HCT116 (cell line): ENCODE data around the gene MAP3K5. TPM values are rescaled to one million over a fixed set of nuclear protein-coding genes. Genes with fewer than 3 reads are reported as not detected.

ENCODE experiments used
- ATAC-seq: fragments of 200-7000 bp; cut with Tn5 transposase; 2 replicates; pipeline ENCODE4 v1.9.1; 2020; ENCODE audit warnings: mild to moderate bottlenecking, moderate library complexity
- BruUV-seq: library from RNA; stranded (reverse); fragments of 400-500 nt; replicated peaks from 2 replicates; lab custom pipeline; 2021; lab: Mats Ljungman, UMichigan
- CTCF ChIA-PET: fragments of 300-600 bp; sonication (Branson Sonifier 250); formaldehyde crosslinking; loops from one replicate; lab custom pipeline; 2021; ENCODE audit warnings: antibody characterized with exemption; lab: Charles Lee
- POLR2A ChIA-PET: fragments of 300-600, 350-600 bp; sonication (Branson Sonifier 250); formaldehyde crosslinking; loops from one replicate; lab custom pipeline; 2021; ENCODE audit warnings: antibody characterized with exemption; lab: Charles Lee
- RAD21 ChIA-PET, 2 experiments: fragments of 300-600 bp; sonication (Branson Sonifier 250); formaldehyde crosslinking; loops; one replicate each; lab custom pipeline; 2023; ENCODE audit warnings: low total read pairs in 2 of 2; ENCODE audit not compliant: uncharacterized antibody in 2 of 2, unreplicated experiment in 2 of 2, low non-redundant PET in 1 of 2; lab: Charles Lee
- DNase-seq: peaks from one replicate; pipeline ENCODE4 v3.0.0-alpha.2; 2010; ENCODE audit warnings: low read depth, low spot score
- H2AFZ ChIP-seq: fragments of 200-600 bp; shearing (Covaris generic), sonication (generic); 2 replicates; pipeline ENCODE4 v1.6.1; 2017; ENCODE audit warnings: low read depth, mixed run types, mixed read lengths, antibody characterized with exemption, low read length; ENCODE audit not compliant: poor library complexity, severe bottlenecking
- H3K27ac ChIP-seq: 2 replicates; pipeline ENCODE4 v1.5.1; 2012; ENCODE audit warnings: low read depth, low read length
- H3K27me3 ChIP-seq: fragments of 200-600 bp; sonication (generic); 2 replicates; pipeline ENCODE4 v1.6.1; 2016; ENCODE audit warnings: mixed run types, low read length, mixed read lengths; ENCODE audit not compliant: insufficient read depth
- H3K36me3 ChIP-seq, 2 experiments: fragments of 200-500 bp in 1 of 2; fragments of 200-600 bp in 1 of 2; sonication (Bioruptor generic) in 1 of 2; sonication (generic) in 1 of 2; 2 replicates each; pipeline versions ENCODE4 v1.5.1 to v1.6.1; 2014 to 2016; ENCODE audit warnings: low read length in 2 of 2, inconsistent platforms in 1 of 2, mixed read lengths in 1 of 2, mixed run types in 1 of 2; ENCODE audit not compliant: insufficient read depth in 2 of 2, control insufficient read depth in 1 of 2
- H3K4me1 ChIP-seq, 2 experiments: fragments of 200-600 bp in 1 of 2; sonication (generic) in 1 of 2; 2 replicates each; pipeline versions ENCODE4 v1.5.1 to v1.6.1; 2012 to 2017; ENCODE audit warnings: low read length in 2 of 2, inconsistent platforms in 1 of 2, mild to moderate bottlenecking in 1 of 2, mixed read lengths in 1 of 2, mixed run types in 1 of 2, moderate library complexity in 1 of 2; ENCODE audit not compliant: insufficient read depth in 2 of 2, control insufficient read depth in 1 of 2
- H3K4me2 ChIP-seq: fragments of 200-600 bp; sonication (generic); 2 replicates; pipeline ENCODE4 v1.6.1; 2017; ENCODE audit warnings: mixed run types, low read length, mixed read lengths
- H3K4me3 ChIP-seq, 2 experiments: fragments of 200-600 bp in 1 of 2; sonication (generic) in 1 of 2; replicated peaks in 1 of 2; 2 replicates each; pipeline ENCODE4 v1.5.1; 2011 to 2016; ENCODE audit warnings: low read length in 2 of 2, control low read depth in 1 of 2, low read depth in 1 of 2, mild to moderate bottlenecking in 1 of 2, mixed read lengths in 1 of 2, mixed run types in 1 of 2
- H3K79me2 ChIP-seq: fragments of 200-600 bp; sonication (generic); 2 replicates; pipeline ENCODE4 v1.6.1; 2017; ENCODE audit warnings: mild to moderate bottlenecking, mixed run types, low read length, moderate library complexity, mixed read lengths; ENCODE audit not compliant: insufficient read depth
- H3K9ac ChIP-seq: fragments of 200-600 bp; sonication (generic); 2 replicates; pipeline ENCODE4 v1.6.1; 2016; ENCODE audit warnings: low read length, mixed read lengths
- H3K9me2 ChIP-seq: fragments of 200-600 bp; sonication (generic), shearing (Covaris generic); 2 replicates; pipeline ENCODE4 v1.6.1; 2017; ENCODE audit warnings: mixed run types, mild to moderate bottlenecking, moderate library complexity; ENCODE audit not compliant: insufficient read depth
- H3K9me3 ChIP-seq, 2 experiments: fragments of 200-500 bp in 1 of 2; fragments of 200-600 bp in 1 of 2; sonication (Bioruptor generic) in 1 of 2; sonication (generic) in 1 of 2; 2 replicates each; pipeline ENCODE4 v1.6.1; 2014 to 2017; ENCODE audit warnings: low read length in 2 of 2, mixed read lengths in 2 of 2, inconsistent platforms in 1 of 2, low read depth in 1 of 2, mild to moderate bottlenecking in 1 of 2, mixed run types in 1 of 2, moderate library complexity in 1 of 2; ENCODE audit not compliant: control insufficient read depth in 1 of 2, insufficient read depth in 1 of 2
- H4K20me1 ChIP-seq: fragments of 200-600 bp; sonication (generic), shearing (Covaris generic); 2 replicates; pipeline ENCODE4 v1.6.1; 2017; ENCODE audit warnings: mixed run types, mild to moderate bottlenecking, moderate library complexity; ENCODE audit not compliant: insufficient read depth
- CBX3 ChIP-seq: IDR thresholded peaks from 2 replicates; pipeline ENCODE4 v1.6.1; 2012; ENCODE audit warnings: low read depth
- CEBPB ChIP-seq: IDR thresholded peaks from 2 replicates; pipeline ENCODE4 v1.6.1; 2012; ENCODE audit warnings: low read depth
- ELF1 ChIP-seq: IDR thresholded peaks from 2 replicates; pipeline ENCODE4 v1.6.1; 2012; ENCODE audit warnings: low read depth, borderline replicate concordance
- MAX ChIP-seq: IDR thresholded peaks from 2 replicates; pipeline ENCODE4 v1.6.1; 2012
- TCF7L2 ChIP-seq: IDR thresholded peaks from 2 replicates; pipeline ENCODE4 v1.7.0; 2011; ENCODE audit warnings: borderline replicate concordance, inconsistent platforms; ENCODE audit not compliant: insufficient read depth, insufficient read length; ENCODE audit errors: extremely low read depth
- YY1 ChIP-seq: IDR thresholded peaks from 2 replicates; pipeline ENCODE4 v1.6.1; 2011; ENCODE audit warnings: low read length, low read depth, moderate library complexity, mild to moderate bottlenecking; ENCODE audit not compliant: insufficient replicate concordance; ENCODE audit errors: extremely low read depth
- ZBTB33 ChIP-seq: IDR thresholded peaks from 2 replicates; pipeline ENCODE4 v1.6.1; 2011; ENCODE audit warnings: mild to moderate bottlenecking, low read length, moderate library complexity; ENCODE audit not compliant: insufficient replicate concordance; ENCODE audit errors: extremely low read depth
- ZFX ChIP-seq: fragments of 450-650 bp; IDR thresholded peaks from 2 replicates; pipeline ENCODE4 v1.6.1; 2017
- ZNF274 ChIP-seq: fragments of 200-500 bp; sonication (Bioruptor generic); IDR thresholded peaks from 2 replicates; pipeline ENCODE4 v1.6.1; 2014; ENCODE audit warnings: mild to moderate bottlenecking, low read depth, low read length, inconsistent platforms
- intact Hi-C: fragments of 100-400 bp; cut with micrococcal nuclease; formaldehyde crosslinking; loops from 2 replicates; pipeline ENCODE4 v1.10.0; 2022
- total RNA-seq: library from RNA; stranded (reverse); gene quantifications from one replicate; pipeline ENCODE4 v1.2.1, GENCODE V29; 2021; ENCODE audit not compliant: unreplicated experiment

Gene MAP3K5
- total RNA-seq, 1 experiment from 2014 or later: 11.8 TPM

- TF ChIP-seq ZBTB33: no peak
- no peak for TF ChIP-seq YY1
- no peak for TF ChIP-seq MAX
- no peak for TF ChIP-seq ZNF274
- TF ChIP-seq CEBPB: no peak
- no peak for TF ChIP-seq ZFX
Observed at GRCh38 chr6:136719280-136720044, 72.8 kb downstream of the MAP3K5 start (continued).

- intact Hi-C loops: no loop called here
- no peaks in the 10 kb centered on the region for H3K79me2 ChIP-seq
- RAD21 ChIA-PET: no interaction called here
- no peak overlapping the region for H3K4me2 ChIP-seq
- no peak overlapping the region for H2AFZ ChIP-seq
- no peaks in the 10 kb centered on the region for H3K27me3 ChIP-seq
- H3K4me1 ChIP-seq: peaks cover 0 to under 1% of the 10 kb centered on the region in 2 experiments; a peak in 3 of 4 replicates
- no TSS peak for BruUV-seq
- no peaks in the 10 kb centered on the region for H3K36me3 ChIP-seq
- no peak overlapping the region for H3K27ac ChIP-seq
- CTCF ChIA-PET: no interaction called here
- H3K9me3 ChIP-seq: no peaks in the 10 kb centered on the region
- TF ChIP-seq CBX3: no peak
- TF ChIP-seq TCF7L2: no peak
- no peak for TF ChIP-seq ELF1
- POLR2A ChIA-PET: no interaction called here
- no peak for DNase-seq
- no peak overlapping the region for H3K4me3 ChIP-seq
- no peak overlapping the region for H3K9ac ChIP-seq
- no peaks in the 10 kb centered on the region for H4K20me1 ChIP-seq
- H3K9me2 ChIP-seq: no peaks in the 10 kb centered on the region
- no peak for ATAC-seq
Observed at GRCh38 chr6:136718476-136718875, 73.8 kb downstream of the MAP3K5 start.
